Measurements from ENCODE around the gene TBC1D1. TPM values are rescaled to one million over a fixed set of nuclear protein-coding genes. Genes with fewer than 3 reads are reported as not detected.
A peak's percentile ranks its signal among the peaks of the same experiment; 100 is the strongest.

Gene TBC1D1
- total and polyA plus RNA-seq, 2 experiments from 2014 or later = 53.9 to 151 TPM

DNA sequence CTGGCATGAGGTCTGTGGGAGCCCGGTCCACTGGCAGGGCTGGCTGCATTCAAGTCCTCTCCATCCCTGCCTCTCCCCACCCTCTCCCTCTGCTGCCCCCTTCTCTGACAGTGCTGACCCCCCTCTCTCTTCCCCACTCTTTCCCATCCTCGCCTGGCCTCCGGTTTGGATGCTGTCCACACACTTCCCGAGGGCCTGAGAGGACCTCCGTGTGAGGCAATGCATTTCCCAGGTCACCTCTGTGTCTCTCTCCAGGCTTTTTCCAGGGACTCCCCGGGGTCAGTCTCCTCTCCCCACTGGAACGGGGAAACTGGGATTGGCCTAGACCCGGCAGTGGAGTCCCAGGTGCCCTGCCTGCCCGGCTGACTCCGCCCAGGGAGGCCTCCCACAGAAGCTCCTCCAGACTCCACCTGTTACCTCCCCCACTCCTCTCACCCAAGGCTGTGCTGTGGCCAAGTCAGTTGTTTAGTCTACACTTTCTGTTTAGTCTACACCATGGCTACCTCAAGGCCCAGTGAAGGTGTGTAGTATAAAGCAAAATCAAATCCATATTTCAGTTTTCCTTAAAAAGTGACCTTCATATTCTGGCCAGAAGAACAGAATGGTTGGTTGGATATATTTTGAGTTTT lies 216.1 kb downstream of the TBC1D1 start:
- Mint-ChIP-seq H3K36me3 (ENCODE audit: low read depth) (peaks cover 35% of the 10 kb centered on the region), H3K4me1 (peaks cover 28% of the 10 kb centered on the region), H3K9me3 (no peaks in the 10 kb centered on the region), H3K27me3 (ENCODE audit: insufficient read depth, low read depth, poor library complexity) (no peaks in the 10 kb centered on the region), H3K4me3 (no peak overlapping the region), H3K27ac (peak overlapping the region; percentile 44; the same call in 1 of the 2 replicates)
- H2AFZ ChIP-seq = no peak overlapping the region
- H3K36me3 ChIP-seq (ENCODE audit: insufficient read depth) = peaks cover 10% of the 10 kb centered on the region
- TF ChIP-seq, protein P1, sequence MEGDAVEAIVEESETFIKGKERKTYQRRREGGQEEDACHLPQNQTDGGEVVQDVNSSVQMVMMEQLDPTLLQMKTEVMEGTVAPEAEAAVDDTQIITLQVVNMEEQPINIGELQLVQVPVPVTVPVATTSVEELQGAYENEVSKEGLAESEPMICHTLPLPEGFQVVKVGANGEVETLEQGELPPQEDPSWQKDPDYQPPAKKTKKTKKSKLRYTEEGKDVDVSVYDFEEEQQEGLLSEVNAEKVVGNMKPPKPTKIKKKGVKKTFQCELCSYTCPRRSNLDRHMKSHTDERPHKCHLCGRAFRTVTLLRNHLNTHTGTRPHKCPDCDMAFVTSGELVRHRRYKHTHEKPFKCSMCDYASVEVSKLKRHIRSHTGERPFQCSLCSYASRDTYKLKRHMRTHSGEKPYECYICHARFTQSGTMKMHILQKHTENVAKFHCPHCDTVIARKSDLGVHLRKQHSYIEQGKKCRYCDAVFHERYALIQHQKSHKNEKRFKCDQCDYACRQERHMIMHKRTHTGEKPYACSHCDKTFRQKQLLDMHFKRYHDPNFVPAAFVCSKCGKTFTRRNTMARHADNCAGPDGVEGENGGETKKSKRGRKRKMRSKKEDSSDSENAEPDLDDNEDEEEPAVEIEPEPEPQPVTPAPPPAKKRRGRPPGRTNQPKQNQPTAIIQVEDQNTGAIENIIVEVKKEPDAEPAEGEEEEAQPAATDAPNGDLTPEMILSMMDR (conservative IDR thresholded peaks at IDR 0.05; ENCODE audit: low read depth in 2 of 2) = no peak
- TF ChIP-seq EZH2 (IDR thresholded peaks at IDR 0.05; ENCODE audit: low read depth, unreplicated experiment) = no peak
- no peak for TF ChIP-seq JUNB (IDR thresholded peaks at IDR 0.05; ENCODE audit: unreplicated experiment)
- TF ChIP-seq STAT1 (IDR thresholded peaks at IDR 0.05; ENCODE audit: unreplicated experiment) = no peak
- no peak for TF ChIP-seq NANOG (IDR thresholded peaks at IDR 0.05; ENCODE audit: borderline replicate concordance)
- TF ChIP-seq, protein P2, sequence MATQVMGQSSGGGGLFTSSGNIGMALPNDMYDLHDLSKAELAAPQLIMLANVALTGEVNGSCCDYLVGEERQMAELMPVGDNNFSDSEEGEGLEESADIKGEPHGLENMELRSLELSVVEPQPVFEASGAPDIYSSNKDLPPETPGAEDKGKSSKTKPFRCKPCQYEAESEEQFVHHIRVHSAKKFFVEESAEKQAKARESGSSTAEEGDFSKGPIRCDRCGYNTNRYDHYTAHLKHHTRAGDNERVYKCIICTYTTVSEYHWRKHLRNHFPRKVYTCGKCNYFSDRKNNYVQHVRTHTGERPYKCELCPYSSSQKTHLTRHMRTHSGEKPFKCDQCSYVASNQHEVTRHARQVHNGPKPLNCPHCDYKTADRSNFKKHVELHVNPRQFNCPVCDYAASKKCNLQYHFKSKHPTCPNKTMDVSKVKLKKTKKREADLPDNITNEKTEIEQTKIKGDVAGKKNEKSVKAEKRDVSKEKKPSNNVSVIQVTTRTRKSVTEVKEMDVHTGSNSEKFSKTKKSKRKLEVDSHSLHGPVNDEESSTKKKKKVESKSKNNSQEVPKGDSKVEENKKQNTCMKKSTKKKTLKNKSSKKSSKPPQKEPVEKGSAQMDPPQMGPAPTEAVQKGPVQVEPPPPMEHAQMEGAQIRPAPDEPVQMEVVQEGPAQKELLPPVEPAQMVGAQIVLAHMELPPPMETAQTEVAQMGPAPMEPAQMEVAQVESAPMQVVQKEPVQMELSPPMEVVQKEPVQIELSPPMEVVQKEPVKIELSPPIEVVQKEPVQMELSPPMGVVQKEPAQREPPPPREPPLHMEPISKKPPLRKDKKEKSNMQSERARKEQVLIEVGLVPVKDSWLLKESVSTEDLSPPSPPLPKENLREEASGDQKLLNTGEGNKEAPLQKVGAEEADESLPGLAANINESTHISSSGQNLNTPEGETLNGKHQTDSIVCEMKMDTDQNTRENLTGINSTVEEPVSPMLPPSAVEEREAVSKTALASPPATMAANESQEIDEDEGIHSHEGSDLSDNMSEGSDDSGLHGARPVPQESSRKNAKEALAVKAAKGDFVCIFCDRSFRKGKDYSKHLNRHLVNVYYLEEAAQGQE (IDR thresholded peaks at IDR 0.05; ENCODE audit: unreplicated experiment) = no peak
- TF ChIP-seq, protein P3, sequence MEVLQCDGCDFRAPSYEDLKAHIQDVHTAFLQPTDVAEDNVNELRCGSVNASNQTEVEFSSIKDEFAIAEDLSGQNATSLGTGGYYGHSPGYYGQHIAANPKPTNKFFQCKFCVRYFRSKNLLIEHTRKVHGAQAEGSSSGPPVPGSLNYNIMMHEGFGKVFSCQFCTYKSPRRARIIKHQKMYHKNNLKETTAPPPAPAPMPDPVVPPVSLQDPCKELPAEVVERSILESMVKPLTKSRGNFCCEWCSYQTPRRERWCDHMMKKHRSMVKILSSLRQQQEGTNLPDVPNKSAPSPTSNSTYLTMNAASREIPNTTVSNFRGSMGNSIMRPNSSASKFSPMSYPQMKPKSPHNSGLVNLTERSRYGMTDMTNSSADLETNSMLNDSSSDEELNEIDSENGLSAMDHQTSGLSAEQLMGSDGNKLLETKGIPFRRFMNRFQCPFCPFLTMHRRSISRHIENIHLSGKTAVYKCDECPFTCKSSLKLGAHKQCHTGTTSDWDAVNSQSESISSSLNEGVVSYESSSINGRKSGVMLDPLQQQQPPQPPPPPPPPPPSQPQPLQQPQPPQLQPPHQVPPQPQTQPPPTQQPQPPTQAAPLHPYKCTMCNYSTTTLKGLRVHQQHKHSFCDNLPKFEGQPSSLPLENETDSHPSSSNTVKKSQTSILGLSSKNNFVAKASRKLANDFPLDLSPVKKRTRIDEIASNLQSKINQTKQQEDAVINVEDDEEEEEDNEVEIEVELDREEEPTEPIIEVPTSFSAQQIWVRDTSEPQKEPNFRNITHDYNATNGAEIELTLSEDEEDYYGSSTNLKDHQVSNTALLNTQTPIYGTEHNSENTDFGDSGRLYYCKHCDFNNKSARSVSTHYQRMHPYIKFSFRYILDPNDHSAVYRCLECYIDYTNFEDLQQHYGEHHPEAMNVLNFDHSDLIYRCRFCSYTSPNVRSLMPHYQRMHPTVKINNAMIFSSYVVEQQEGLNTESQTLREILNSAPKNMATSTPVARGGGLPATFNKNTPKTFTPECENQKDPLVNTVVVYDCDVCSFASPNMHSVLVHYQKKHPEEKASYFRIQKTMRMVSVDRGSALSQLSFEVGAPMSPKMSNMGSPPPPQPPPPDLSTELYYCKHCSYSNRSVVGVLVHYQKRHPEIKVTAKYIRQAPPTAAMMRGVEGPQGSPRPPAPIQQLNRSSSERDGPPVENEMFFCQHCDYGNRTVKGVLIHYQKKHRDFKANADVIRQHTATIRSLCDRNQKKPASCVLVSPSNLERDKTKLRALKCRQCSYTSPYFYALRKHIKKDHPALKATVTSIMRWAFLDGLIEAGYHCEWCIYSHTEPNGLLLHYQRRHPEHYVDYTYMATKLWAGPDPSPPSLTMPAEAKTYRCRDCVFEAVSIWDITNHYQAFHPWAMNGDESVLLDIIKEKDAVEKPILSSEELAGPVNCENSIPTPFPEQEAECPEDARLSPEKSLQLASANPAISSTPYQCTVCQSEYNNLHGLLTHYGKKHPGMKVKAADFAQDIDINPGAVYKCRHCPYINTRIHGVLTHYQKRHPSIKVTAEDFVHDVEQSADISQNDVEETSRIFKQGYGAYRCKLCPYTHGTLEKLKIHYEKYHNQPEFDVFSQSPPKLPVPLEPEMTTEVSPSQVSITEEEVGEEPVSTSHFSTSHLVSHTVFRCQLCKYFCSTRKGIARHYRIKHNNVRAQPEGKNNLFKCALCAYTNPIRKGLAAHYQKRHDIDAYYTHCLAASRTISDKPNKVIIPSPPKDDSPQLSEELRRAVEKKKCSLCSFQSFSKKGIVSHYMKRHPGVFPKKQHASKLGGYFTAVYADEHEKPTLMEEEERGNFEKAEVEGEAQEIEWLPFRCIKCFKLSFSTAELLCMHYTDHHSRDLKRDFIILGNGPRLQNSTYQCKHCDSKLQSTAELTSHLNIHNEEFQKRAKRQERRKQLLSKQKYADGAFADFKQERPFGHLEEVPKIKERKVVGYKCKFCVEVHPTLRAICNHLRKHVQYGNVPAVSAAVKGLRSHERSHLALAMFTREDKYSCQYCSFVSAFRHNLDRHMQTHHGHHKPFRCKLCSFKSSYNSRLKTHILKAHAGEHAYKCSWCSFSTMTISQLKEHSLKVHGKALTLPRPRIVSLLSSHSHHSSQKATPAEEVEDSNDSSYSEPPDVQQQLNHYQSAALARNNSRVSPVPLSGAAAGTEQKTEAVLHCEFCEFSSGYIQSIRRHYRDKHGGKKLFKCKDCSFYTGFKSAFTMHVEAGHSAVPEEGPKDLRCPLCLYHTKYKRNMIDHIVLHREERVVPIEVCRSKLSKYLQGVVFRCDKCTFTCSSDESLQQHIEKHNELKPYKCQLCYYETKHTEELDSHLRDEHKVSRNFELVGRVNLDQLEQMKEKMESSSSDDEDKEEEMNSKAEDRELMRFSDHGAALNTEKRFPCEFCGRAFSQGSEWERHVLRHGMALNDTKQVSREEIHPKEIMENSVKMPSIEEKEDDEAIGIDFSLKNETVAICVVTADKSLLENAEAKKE (CRISPR knock-in tag; IDR thresholded peaks at IDR 0.05) = no peak
- H3K27ac ChIP-seq (ENCODE audit: low read depth) = no peak overlapping the region
- no peaks in the 10 kb centered on the region for H3K79me2 ChIP-seq (replicated peaks; ENCODE audit: insufficient read depth)
- ATAC-seq (peak; percentile 40), DNase-seq (ENCODE audit: low spot score) (no peak)
- no peak overlapping the region for H3K4me3 ChIP-seq
- H3K4me2 ChIP-seq = no peak overlapping the region
- H3K4me1 ChIP-seq (ENCODE audit: insufficient read depth) = peaks cover 14% of the 10 kb centered on the region
- H3K9me2 ChIP-seq (ENCODE audit: insufficient read depth) = no peaks in the 10 kb centered on the region
- H3F3A ChIP-seq (replicated peaks; ENCODE audit: low read depth) = no peaks in the 10 kb centered on the region
- no peaks in the 10 kb centered on the region for H4K20me1 ChIP-seq (replicated peaks; ENCODE audit: insufficient read depth)
- H3K27me3 ChIP-seq (ENCODE audit: insufficient read depth) = no peaks in the 10 kb centered on the region

Data from GM23338 (cell line).